Stimulated activated CD8-positive, alpha-beta memory T cell treated with anti-CD3 and anti-CD28 coated beads, Interleukin-7, amount 100 ng/mL, for 48 hours (primary cell): ENCODE results near the gene C10orf71.

Experiments used
- DNase-seq, 2 donors: peaks; one replicate each; pipeline ENCODE4 v3.0.0-alpha.2; 2020; ENCODE audit warnings: low read depth in 1 of 2; ENCODE audit errors: extremely low read depth in 1 of 2

C10orf71 gene

GRCh38 chr10:49332768-49333167 is 33.8 kb downstream of the C10orf71 start:
- DNase-seq: no peak

- DNase-seq: no peak
Observed at GRCh38 chr10:49333192-49333591, 34.2 kb downstream of the C10orf71 start.

GRCh38 chr10:49334964-49335363 is 36.0 kb downstream of the C10orf71 start:
- no peak for DNase-seq

GRCh38 chr10:49335364-49335972 is 36.5 kb downstream of the C10orf71 start:
- DNase-seq: no peak

GRCh38 chr10:49338604-49339003 is 39.6 kb downstream of the C10orf71 start:
- no peak for DNase-seq

GRCh38 chr10:49344840-49345239 is 45.9 kb downstream of the C10orf71 start:
- no peak for DNase-seq

- no peak for DNase-seq
Observed at GRCh38 chr10:49347342-49347741, 48.4 kb downstream of the C10orf71 start.

GRCh38 chr10:49347827-49348226 is 48.9 kb downstream of the C10orf71 start:
- DNase-seq: no peak

- no peak for DNase-seq
Observed at GRCh38 chr10:49348593-49348992, 49.6 kb downstream of the C10orf71 start.

GRCh38 chr10:49349390-49349789 is 50.4 kb downstream of the C10orf71 start:
- DNase-seq: no peak

GRCh38 chr10:49350138-49350537 is 51.2 kb downstream of the C10orf71 start:
- DNase-seq: no peak

- DNase-seq: no peak
Observed at GRCh38 chr10:49350846-49351532, 52.0 kb downstream of the C10orf71 start.

GRCh38 chr10:49351669-49352068 is 52.7 kb downstream of the C10orf71 start:
- no peak for DNase-seq

GRCh38 chr10:49352323-49352722 is 53.4 kb downstream of the C10orf71 start:
- no peak for DNase-seq

GRCh38 chr10:49353026-49353894 is 54.3 kb downstream of the C10orf71 start:
- DNase-seq: no peak

- DNase-seq: no peak
Observed at GRCh38 chr10:49353895-49354566, 55.1 kb downstream of the C10orf71 start.

- no peak for DNase-seq
Observed at GRCh38 chr10:49354593-49354992, 55.6 kb downstream of the C10orf71 start.

- DNase-seq: no peak
Observed at GRCh38 chr10:49355221-49355620, 56.3 kb downstream of the C10orf71 start.

GRCh38 chr10:49356181-49356580 is 57.2 kb downstream of the C10orf71 start:
- no peak for DNase-seq

- no peak for DNase-seq
Observed at GRCh38 chr10:49356944-49357343, 58.0 kb downstream of the C10orf71 start.

GRCh38 chr10:49357910-49358309 is 58.9 kb downstream of the C10orf71 start:
- DNase-seq: no peak
